ENCODE results near the gene FHIT.

Gene FHIT

DNA sequence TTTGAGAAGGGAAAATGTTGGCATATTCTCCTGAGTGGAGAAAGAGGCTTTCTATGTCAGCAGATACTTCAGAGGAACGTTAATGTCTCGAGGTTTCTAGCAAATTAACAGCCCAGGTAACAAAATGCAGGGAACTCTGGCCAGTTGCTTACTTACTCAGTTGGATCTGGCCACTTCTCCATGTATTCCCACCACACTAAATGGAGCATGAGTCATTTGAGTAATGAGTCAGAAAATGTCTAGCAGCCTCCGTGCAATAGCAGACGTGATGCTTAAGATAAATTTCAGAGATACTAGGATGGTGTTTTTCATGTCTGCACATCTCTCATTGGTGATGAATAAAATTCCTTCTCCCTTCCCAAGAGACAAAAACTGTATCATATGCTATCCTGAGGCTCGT, 671.5 kb downstream of the FHIT start:
- H3K9me3 ChIP-seq: no peaks in the 10 kb centered on the region
- H3K4me3 ChIP-seq (ENCODE audit: low read depth in 1 of 2, low read length in 1 of 2): no peak overlapping the region
- peaks cover 6 to 11% of the 10 kb centered on the region in 2 experiments for H3K4me1 ChIP-seq (ENCODE audit: control insufficient read depth in 1 of 2, insufficient read depth in 1 of 2, low read depth in 1 of 2, low read length in 1 of 2)
- no peaks in the 10 kb centered on the region for H3K36me3 ChIP-seq
- TF ChIP-seq, protein P1, sequence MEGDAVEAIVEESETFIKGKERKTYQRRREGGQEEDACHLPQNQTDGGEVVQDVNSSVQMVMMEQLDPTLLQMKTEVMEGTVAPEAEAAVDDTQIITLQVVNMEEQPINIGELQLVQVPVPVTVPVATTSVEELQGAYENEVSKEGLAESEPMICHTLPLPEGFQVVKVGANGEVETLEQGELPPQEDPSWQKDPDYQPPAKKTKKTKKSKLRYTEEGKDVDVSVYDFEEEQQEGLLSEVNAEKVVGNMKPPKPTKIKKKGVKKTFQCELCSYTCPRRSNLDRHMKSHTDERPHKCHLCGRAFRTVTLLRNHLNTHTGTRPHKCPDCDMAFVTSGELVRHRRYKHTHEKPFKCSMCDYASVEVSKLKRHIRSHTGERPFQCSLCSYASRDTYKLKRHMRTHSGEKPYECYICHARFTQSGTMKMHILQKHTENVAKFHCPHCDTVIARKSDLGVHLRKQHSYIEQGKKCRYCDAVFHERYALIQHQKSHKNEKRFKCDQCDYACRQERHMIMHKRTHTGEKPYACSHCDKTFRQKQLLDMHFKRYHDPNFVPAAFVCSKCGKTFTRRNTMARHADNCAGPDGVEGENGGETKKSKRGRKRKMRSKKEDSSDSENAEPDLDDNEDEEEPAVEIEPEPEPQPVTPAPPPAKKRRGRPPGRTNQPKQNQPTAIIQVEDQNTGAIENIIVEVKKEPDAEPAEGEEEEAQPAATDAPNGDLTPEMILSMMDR (IDR thresholded peaks at IDR 0.05): no peak
- no peak overlapping the region for H3K27ac ChIP-seq
- H3K27me3 ChIP-seq: no peaks in the 10 kb centered on the region

DNA sequence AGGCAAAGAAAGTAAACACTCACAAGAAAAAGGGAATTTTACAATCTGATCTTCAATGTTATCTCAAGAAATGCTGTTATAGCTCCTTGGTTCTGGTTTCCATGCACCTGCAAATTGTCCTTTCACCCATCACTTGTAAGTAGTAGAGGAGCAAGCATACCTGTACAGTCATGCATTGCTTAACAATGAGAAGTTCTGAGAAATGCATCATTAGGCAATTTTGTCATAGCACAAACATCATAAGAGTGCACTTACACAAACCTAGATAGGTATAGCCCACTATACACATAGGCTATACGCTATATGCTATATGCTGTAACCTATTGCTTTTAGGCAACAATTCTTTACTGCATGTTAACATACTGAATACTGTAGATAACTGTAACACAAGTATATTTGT, 672.3 kb downstream of the FHIT start:
- peaks cover 6 to 11% of the 10 kb centered on the region in 2 experiments for H3K4me1 ChIP-seq (ENCODE audit: control insufficient read depth in 1 of 2, insufficient read depth in 1 of 2, low read depth in 1 of 2, low read length in 1 of 2)
- TF ChIP-seq, protein P1 (IDR thresholded peaks at IDR 0.05): no peak

DNA sequence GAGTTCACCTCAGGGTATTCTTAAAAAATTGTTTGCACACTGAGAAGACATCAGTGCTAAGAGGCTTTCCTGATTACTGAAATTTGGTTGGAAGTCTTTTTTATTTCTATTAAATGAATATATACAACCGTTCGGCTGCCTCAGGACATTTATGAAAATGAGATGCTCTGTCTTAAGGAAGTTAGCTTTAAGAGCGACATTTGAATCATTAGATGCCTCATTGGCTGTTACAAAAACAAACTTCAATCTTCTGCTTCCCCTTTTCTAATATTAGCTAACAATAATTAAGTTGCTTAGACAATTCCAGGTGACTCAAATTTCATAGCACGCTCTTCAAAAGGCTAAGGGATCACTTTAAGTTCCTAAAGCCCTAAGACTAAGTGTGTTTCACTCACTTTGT, 673.7 kb downstream of the FHIT start:
- TF ChIP-seq, protein P1 (IDR thresholded peaks at IDR 0.05): no peak
- Histone ChIP-seq H3K4me3 (ENCODE audit: low read depth in 1 of 2, low read length in 1 of 2) (no peak overlapping the region), H3K36me3 (no peaks in the 10 kb centered on the region), H3K9me3 (no peaks in the 10 kb centered on the region), H3K27me3 (no peaks in the 10 kb centered on the region), H3K4me1 (ENCODE audit: control insufficient read depth in 1 of 2, insufficient read depth in 1 of 2, low read depth in 1 of 2, low read length in 1 of 2) (peaks cover 6 to 11% of the 10 kb centered on the region in 2 experiments), H3K27ac (no peak overlapping the region)

More for the DNA sequence above, 672.3 kb downstream of the FHIT start:
- Histone ChIP-seq H3K36me3 (no peaks in the 10 kb centered on the region), H3K4me3 (ENCODE audit: low read depth in 1 of 2, low read length in 1 of 2) (no peak overlapping the region), H3K27ac (no peak overlapping the region), H3K9me3 (no peaks in the 10 kb centered on the region), H3K27me3 (no peaks in the 10 kb centered on the region)

DNA sequence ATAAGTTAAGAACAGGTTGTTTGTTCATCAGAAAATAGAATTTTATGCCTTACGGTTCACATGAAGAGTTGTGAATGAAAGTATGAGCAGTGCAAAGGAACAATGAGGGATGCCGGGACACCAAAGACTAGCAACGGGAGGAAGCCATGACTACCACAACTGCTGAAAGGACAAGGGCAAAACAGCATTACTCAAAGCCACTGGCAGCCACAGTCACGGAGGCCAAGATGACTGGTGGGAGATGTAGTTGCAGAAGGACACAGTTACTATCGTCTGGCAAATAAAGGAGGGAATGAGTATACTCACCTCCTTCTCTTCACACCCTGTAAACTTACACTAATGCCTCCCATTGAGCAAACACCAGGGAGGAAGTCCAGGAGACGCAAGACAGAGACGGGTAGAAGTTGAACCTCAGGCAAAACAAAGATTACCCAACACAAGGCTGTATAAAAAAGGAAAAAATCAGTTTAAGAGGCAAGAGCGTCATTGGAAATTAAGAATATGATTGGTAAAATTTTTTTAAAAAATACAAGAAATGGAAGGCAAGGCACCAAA, 675.5 kb downstream of the FHIT start:
- no peaks in the 10 kb centered on the region for H3K36me3 ChIP-seq
- H3K27me3 ChIP-seq: no peaks in the 10 kb centered on the region
- H3K9me3 ChIP-seq: no peaks in the 10 kb centered on the region
- H3K4me1 ChIP-seq (ENCODE audit: control insufficient read depth in 1 of 2, insufficient read depth in 1 of 2, low read depth in 1 of 2, low read length in 1 of 2): peaks cover 6 to 11% of the 10 kb centered on the region in 2 experiments
- H3K27ac ChIP-seq: no peak overlapping the region
- no peak overlapping the region for H3K4me3 ChIP-seq (ENCODE audit: low read depth in 1 of 2, low read length in 1 of 2)
- TF ChIP-seq, protein P1 (IDR thresholded peaks at IDR 0.05): no peak

DNA sequence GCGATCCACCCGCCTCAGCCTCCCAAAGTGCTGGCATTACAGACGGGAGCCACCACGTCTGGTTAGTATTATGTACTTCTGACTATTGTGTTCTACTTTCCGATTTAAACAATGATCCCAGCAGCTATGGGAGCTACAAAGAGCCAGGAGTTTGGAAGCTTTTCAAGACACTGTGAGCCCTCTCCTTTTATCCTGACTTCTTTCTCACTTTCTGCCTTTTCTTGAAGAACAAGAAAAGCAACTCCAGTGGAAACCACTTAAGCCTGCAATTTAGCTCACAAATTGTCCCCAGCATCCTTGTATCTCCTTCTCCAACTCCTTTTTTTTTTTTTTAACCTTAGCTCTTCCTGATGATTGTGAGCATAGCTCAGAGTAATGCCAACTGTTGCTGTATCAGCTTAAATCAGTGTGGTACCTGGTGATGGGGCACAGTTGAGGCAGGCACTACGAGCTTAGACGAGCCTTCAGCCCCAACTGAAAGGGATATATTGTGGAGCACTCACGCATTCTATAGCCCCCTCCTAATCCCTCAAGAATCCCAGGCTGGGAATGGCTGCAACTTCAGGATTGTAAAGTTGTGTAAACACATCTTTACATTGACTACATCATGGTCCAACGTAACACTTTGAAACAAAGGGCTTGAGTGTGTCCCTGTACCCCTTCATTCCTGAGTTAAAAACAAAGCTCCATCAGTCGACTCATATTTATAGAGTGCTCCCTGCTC, 677.0 kb downstream of the FHIT start:
- Histone ChIP-seq H3K27ac (no peak overlapping the region), H3K4me1 (ENCODE audit: control insufficient read depth in 1 of 2, insufficient read depth in 1 of 2, low read depth in 1 of 2, low read length in 1 of 2) (peaks cover 6 to 11% of the 10 kb centered on the region in 2 experiments), H3K9me3 (no peaks in the 10 kb centered on the region), H3K36me3 (no peaks in the 10 kb centered on the region), H3K4me3 (ENCODE audit: low read depth in 1 of 2, low read length in 1 of 2) (no peak overlapping the region), H3K27me3 (no peaks in the 10 kb centered on the region)
- TF ChIP-seq, protein P1 (IDR thresholded peaks at IDR 0.05): no peak

Data from neutrophil (primary cell).